Measurements from ENCODE around the gene CLCNKA.
"Not testable (repeated sequence)": the region's sequence is repeated elsewhere in the genome, so short reads cannot be mapped to it uniquely, and the experiment has no call there.

CLCNKA gene

GRCh38 chr1:16029003-16029268 lies 7.1 kb downstream of the CLCNKA start:
- H3K79me2 ChIP-seq (ENCODE audit: control insufficient read depth, insufficient read depth, low read length, unreplicated experiment); H3K36me3 ChIP-seq (ENCODE audit: insufficient read depth, low read length); H2AFZ ChIP-seq (ENCODE audit: low read length, unreplicated experiment); H3K27ac ChIP-seq (ENCODE audit: low read depth, low read length); H3K27me3 ChIP-seq (ENCODE audit: insufficient read depth, low read length); H3K4me3 ChIP-seq (ENCODE audit: low read depth, low read length); H3K4me1 ChIP-seq (ENCODE audit: control insufficient read depth, insufficient read depth, low read length, unreplicated experiment): not testable (repeated sequence)

DNA sequence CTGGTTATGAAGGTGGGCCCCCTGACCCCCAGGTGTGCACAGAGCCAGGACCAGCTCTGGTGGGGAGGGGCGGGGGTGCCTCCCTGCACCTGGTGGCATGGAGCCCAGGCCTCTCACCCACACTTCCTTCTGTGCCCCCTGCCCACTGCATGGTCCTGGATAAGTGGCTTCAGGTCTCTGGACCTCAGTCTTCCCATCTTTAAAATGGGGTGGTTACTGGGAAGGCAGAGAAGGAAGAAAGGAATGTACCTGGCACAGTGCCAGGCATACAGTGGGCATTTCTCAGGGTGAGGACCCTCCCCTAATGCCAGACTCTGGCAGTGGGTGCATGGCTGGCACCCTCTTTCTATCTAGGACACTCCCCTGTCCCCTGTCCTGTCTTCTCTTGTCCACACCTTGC lies 7.5 kb downstream of the CLCNKA start:
- H3K79me2 ChIP-seq (ENCODE audit: control insufficient read depth, insufficient read depth, low read length, unreplicated experiment), result no peaks in the 10 kb centered on the region
- no peaks in the 10 kb centered on the region for H3K4me1 ChIP-seq (ENCODE audit: control insufficient read depth, insufficient read depth, low read length, unreplicated experiment)
- H3K36me3 ChIP-seq (ENCODE audit: insufficient read depth, low read length), result no peaks in the 10 kb centered on the region
- H3K27me3 ChIP-seq (ENCODE audit: insufficient read depth, low read length), result peaks cover 5% of the 10 kb centered on the region; the same call in 1 of the 2 replicates
- H3K27ac ChIP-seq (ENCODE audit: low read depth, low read length), result no peak overlapping the region
- no peak overlapping the region for H3K4me3 ChIP-seq (ENCODE audit: low read depth, low read length)
- H2AFZ ChIP-seq (ENCODE audit: low read length, unreplicated experiment), result no peak overlapping the region

DNA sequence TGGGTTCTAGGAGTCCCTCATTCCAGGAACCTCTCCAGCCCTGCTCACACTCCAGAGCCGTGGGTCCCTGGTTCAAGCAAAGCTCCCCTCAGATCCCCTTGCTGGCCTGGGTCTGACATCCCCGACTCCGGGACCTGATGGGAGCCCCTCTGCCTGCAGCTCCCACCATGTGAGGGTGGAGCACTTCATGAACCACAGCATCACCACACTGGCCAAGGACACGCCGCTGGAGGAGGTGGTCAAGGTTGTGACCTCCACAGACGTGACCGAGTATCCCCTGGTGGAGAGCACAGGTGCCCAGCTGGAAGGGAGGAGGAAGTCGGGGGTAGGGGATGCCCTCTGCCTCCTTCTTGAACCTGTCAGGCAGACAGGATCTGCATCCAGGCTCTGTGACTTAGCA lies 9.7 kb downstream of the CLCNKA start:
- Histone ChIP-seq H3K27me3 (ENCODE audit: insufficient read depth, low read length) (peaks cover 5% of the 10 kb centered on the region; the same call in 1 of the 2 replicates), H3K4me1 (ENCODE audit: control insufficient read depth, insufficient read depth, low read length, unreplicated experiment) (no peaks in the 10 kb centered on the region), H3K36me3 (ENCODE audit: insufficient read depth, low read length) (no peaks in the 10 kb centered on the region), H3K4me3 (ENCODE audit: low read depth, low read length) (no peak overlapping the region), H3K79me2 (ENCODE audit: control insufficient read depth, insufficient read depth, low read length, unreplicated experiment) (no peaks in the 10 kb centered on the region), H3K27ac (ENCODE audit: low read depth, low read length) (no peak overlapping the region), H2AFZ (ENCODE audit: low read length, unreplicated experiment) (no peak overlapping the region)

DNA sequence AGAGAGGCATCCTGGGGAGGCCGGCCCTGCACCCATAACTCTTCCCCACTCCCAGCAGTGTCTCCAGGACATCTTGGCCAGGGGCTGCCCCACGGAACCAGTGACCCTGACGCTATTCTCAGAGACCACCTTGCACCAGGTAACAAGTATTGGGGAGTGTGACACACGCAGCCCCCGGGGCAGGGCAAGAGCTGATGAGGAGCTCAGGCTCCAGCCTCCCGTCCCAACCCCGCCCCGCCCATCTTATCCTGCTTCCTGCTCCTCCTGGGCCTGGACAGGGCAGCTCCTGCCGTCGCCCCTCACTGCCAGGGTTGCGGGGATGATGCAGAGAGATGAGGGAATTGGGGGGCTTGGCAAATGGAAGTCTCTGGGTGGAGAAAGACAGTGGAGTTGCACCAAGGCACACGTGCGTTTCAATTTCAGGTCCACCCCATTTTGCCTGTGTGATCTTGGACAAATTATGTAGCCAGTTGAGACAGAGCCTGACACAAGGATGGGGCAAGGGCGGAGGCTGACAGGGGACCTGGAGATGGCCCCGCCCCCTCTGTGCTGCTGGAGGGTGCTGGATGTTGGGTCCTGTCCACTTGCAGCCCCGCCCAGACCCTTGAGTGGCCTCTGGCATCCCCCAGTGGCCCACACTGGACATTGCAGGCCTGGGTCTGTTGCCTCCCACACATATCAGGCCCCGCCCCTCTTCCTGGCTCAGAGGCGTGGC lies 10.7 kb downstream of the CLCNKA start:
- Histone ChIP-seq H3K79me2 (ENCODE audit: control insufficient read depth, insufficient read depth, low read length, unreplicated experiment) (no peaks in the 10 kb centered on the region), H3K36me3 (ENCODE audit: insufficient read depth, low read length) (no peaks in the 10 kb centered on the region), H3K4me3 (ENCODE audit: low read depth, low read length) (no peak overlapping the region), H3K27me3 (ENCODE audit: insufficient read depth, low read length) (no peaks in the 10 kb centered on the region), H3K4me1 (ENCODE audit: control insufficient read depth, insufficient read depth, low read length, unreplicated experiment) (no peaks in the 10 kb centered on the region), H3K27ac (ENCODE audit: low read depth, low read length) (no peak overlapping the region), H2AFZ (ENCODE audit: low read length, unreplicated experiment) (no peak overlapping the region)

DNA sequence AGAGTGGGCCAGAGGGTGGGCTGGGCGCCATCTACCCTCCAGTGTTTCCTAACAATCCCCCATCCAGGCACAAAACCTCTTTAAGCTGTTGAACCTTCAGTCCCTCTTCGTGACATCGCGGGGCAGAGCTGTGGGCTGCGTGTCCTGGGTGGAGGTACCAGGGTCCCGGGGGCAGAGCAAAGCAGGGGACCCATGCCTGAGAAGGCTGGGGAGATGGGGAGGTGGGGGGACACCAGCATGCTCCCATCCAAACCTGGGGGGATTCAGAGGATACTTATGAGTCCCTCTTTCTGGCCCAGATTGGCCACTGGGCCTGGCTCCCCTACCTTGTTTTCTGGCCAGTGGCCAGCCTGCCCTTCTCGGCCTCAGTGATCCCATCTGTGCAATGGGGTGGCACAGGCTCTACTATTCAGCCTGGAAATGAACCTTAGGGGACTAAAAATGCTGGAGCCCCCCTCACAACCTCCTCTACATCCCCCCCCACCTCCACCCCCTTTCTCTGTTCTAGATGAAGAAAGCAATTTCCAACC lies 11.3 kb downstream of the CLCNKA start:
- H2AFZ ChIP-seq (ENCODE audit: low read length, unreplicated experiment); H3K27me3 ChIP-seq (ENCODE audit: insufficient read depth, low read length); H3K4me1 ChIP-seq (ENCODE audit: control insufficient read depth, insufficient read depth, low read length, unreplicated experiment); H3K4me3 ChIP-seq (ENCODE audit: low read depth, low read length); H3K27ac ChIP-seq (ENCODE audit: low read depth, low read length); H3K36me3 ChIP-seq (ENCODE audit: insufficient read depth, low read length); H3K79me2 ChIP-seq (ENCODE audit: control insufficient read depth, insufficient read depth, low read length, unreplicated experiment): not testable (repeated sequence)

GRCh38 chr1:16036461-16036860 lies 14.6 kb downstream of the CLCNKA start:
- not testable (repeated sequence) for H3K79me2 ChIP-seq (ENCODE audit: control insufficient read depth, insufficient read depth, low read length, unreplicated experiment); H3K27ac ChIP-seq (ENCODE audit: low read depth, low read length); H3K4me1 ChIP-seq (ENCODE audit: control insufficient read depth, insufficient read depth, low read length, unreplicated experiment); H2AFZ ChIP-seq (ENCODE audit: low read length, unreplicated experiment); H3K27me3 ChIP-seq (ENCODE audit: insufficient read depth, low read length); H3K4me3 ChIP-seq (ENCODE audit: low read depth, low read length); H3K36me3 ChIP-seq (ENCODE audit: insufficient read depth, low read length)

- Histone ChIP-seq H3K36me3 (ENCODE audit: insufficient read depth, low read length) (no peaks in the 10 kb centered on the region), H2AFZ (ENCODE audit: low read length, unreplicated experiment) (no peak overlapping the region)
These were observed 16.7 kb downstream of the CLCNKA start for GRCh38 chr1:16038620-16038912.

DNA sequence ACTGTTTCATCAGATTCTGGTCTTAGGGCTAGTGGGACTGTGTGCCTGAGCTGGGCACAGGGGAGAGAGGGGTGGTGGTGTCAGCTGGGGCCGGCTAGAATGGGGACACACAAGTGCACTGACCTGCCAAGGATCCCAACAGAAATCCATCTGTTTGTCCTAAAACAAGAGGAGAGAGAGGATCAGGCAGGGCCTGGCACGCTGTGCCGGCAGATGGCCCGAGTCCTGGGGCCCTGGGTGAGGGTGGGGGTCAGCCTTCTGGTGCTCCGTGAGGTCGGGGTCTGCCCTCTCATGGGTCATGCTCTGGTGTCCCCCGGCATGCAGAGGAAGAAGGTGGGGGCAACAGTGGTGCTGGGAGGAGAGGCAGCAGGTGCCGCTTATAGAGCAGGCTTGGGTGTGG lies 18.0 kb downstream of the CLCNKA start:
- not testable (repeated sequence) for H3K4me1 ChIP-seq (ENCODE audit: control insufficient read depth, insufficient read depth, low read length, unreplicated experiment); H3K27me3 ChIP-seq (ENCODE audit: insufficient read depth, low read length); H2AFZ ChIP-seq (ENCODE audit: low read length, unreplicated experiment); H3K4me3 ChIP-seq (ENCODE audit: low read depth, low read length); H3K79me2 ChIP-seq (ENCODE audit: control insufficient read depth, insufficient read depth, low read length, unreplicated experiment); H3K36me3 ChIP-seq (ENCODE audit: insufficient read depth, low read length); H3K27ac ChIP-seq (ENCODE audit: low read depth, low read length)

More at GRCh38 chr1:16038620-16038912, 16.7 kb downstream of the CLCNKA start:
- Histone ChIP-seq H3K4me3 (ENCODE audit: low read depth, low read length) (no peak overlapping the region), H3K27ac (ENCODE audit: low read depth, low read length) (no peak overlapping the region), H3K4me1 (ENCODE audit: control insufficient read depth, insufficient read depth, low read length, unreplicated experiment) (no peaks in the 10 kb centered on the region), H3K27me3 (ENCODE audit: insufficient read depth, low read length) (no peaks in the 10 kb centered on the region), H3K79me2 (ENCODE audit: control insufficient read depth, insufficient read depth, low read length, unreplicated experiment) (no peaks in the 10 kb centered on the region)

GRCh38 chr1:16041200-16041599 lies 19.4 kb downstream of the CLCNKA start:
- H2AFZ ChIP-seq (ENCODE audit: low read length, unreplicated experiment), result no peak overlapping the region
- H3K4me1 ChIP-seq (ENCODE audit: control insufficient read depth, insufficient read depth, low read length, unreplicated experiment), result no peaks in the 10 kb centered on the region
- H3K79me2 ChIP-seq (ENCODE audit: control insufficient read depth, insufficient read depth, low read length, unreplicated experiment), result no peaks in the 10 kb centered on the region
- no peak overlapping the region for H3K4me3 ChIP-seq (ENCODE audit: low read depth, low read length)
- H3K27me3 ChIP-seq (ENCODE audit: insufficient read depth, low read length), result no peaks in the 10 kb centered on the region
- no peaks in the 10 kb centered on the region for H3K36me3 ChIP-seq (ENCODE audit: insufficient read depth, low read length)
- no peak overlapping the region for H3K27ac ChIP-seq (ENCODE audit: low read depth, low read length)

- Histone ChIP-seq H3K4me3 (ENCODE audit: low read depth, low read length) (no peak overlapping the region), H3K27ac (ENCODE audit: low read depth, low read length) (no peak overlapping the region), H2AFZ (ENCODE audit: low read length, unreplicated experiment) (no peak overlapping the region), H3K4me1 (ENCODE audit: control insufficient read depth, insufficient read depth, low read length, unreplicated experiment) (no peaks in the 10 kb centered on the region), H3K79me2 (ENCODE audit: control insufficient read depth, insufficient read depth, low read length, unreplicated experiment) (no peaks in the 10 kb centered on the region), H3K27me3 (ENCODE audit: insufficient read depth, low read length) (no peaks in the 10 kb centered on the region), H3K36me3 (ENCODE audit: insufficient read depth, low read length) (no peaks in the 10 kb centered on the region)
These were observed 20.3 kb downstream of the CLCNKA start for GRCh38 chr1:16042096-16042495.

- not testable (repeated sequence) for H2AFZ ChIP-seq (ENCODE audit: low read length, unreplicated experiment); H3K4me1 ChIP-seq (ENCODE audit: control insufficient read depth, insufficient read depth, low read length, unreplicated experiment); H3K4me3 ChIP-seq (ENCODE audit: low read depth, low read length); H3K36me3 ChIP-seq (ENCODE audit: insufficient read depth, low read length); H3K79me2 ChIP-seq (ENCODE audit: control insufficient read depth, insufficient read depth, low read length, unreplicated experiment); H3K27ac ChIP-seq (ENCODE audit: low read depth, low read length); H3K27me3 ChIP-seq (ENCODE audit: insufficient read depth, low read length)
These were observed 20.8 kb downstream of the CLCNKA start for GRCh38 chr1:16042654-16043053.

All from ACC112 (cell line).